ENCODE results near the gene CYP11A1.
A peak's percentile ranks its signal among the peaks of the same experiment; 100 is the strongest.

Gene CYP11A1

GRCh38 chr15:74304431-74304830, 63.0 kb downstream of the CYP11A1 start:
- no peak for DNase-seq (ENCODE audit: low read depth in 1 of 2, low spot score in 1 of 2)

- no peak for DNase-seq (ENCODE audit: low read depth in 1 of 2, low spot score in 1 of 2)
Observed at GRCh38 chr15:74303741-74304309, 63.6 kb downstream of the CYP11A1 start.

- peak in 1 of 2 donors; percentile 22 for DNase-seq (ENCODE audit: low read depth in 1 of 2, low spot score in 1 of 2)
Observed at GRCh38 chr15:74302821-74303359, 64.6 kb downstream of the CYP11A1 start.

- DNase-seq (ENCODE audit: low read depth in 1 of 2, low spot score in 1 of 2), result no peak
Observed at GRCh38 chr15:74301583-74302361, 65.7 kb downstream of the CYP11A1 start.

- DNase-seq (ENCODE audit: low read depth in 1 of 2, low spot score in 1 of 2), result no peak
Observed at GRCh38 chr15:74300057-74300795, 67.2 kb downstream of the CYP11A1 start.

- DNase-seq (ENCODE audit: low read depth in 1 of 2, low spot score in 1 of 2), result no peak
Observed at GRCh38 chr15:74297887-74298286, 69.6 kb downstream of the CYP11A1 start.

- no peak for DNase-seq (ENCODE audit: low read depth in 1 of 2, low spot score in 1 of 2)
Observed at GRCh38 chr15:74295800-74296199, 71.6 kb downstream of the CYP11A1 start.

- no peak for DNase-seq (ENCODE audit: low read depth in 1 of 2, low spot score in 1 of 2)
Observed at GRCh38 chr15:74294010-74294409, 73.4 kb downstream of the CYP11A1 start.

GRCh38 chr15:74293021-74293810, 74.2 kb downstream of the CYP11A1 start:
- DNase-seq (ENCODE audit: low read depth in 1 of 2, low spot score in 1 of 2), result no peak

- DNase-seq (ENCODE audit: low read depth in 1 of 2, low spot score in 1 of 2), result peak; percentile 32 to 43
Observed at GRCh38 chr15:74291101-74292071, 76.1 kb downstream of the CYP11A1 start.

- no peak for DNase-seq (ENCODE audit: low read depth in 1 of 2, low spot score in 1 of 2)
Observed at GRCh38 chr15:74290645-74291044, 76.8 kb downstream of the CYP11A1 start.

- DNase-seq (ENCODE audit: low read depth in 1 of 2, low spot score in 1 of 2), result no peak
Observed at GRCh38 chr15:74289671-74290070, 77.8 kb downstream of the CYP11A1 start.

Data from stimulated activated CD4-positive, alpha-beta T cell treated with anti-CD3 and anti-CD28 coated beads, Interleukin-15, amount 100 ng/mL, for 1 hour (primary cell).